ELF-1 (cell line): Measurements from ENCODE around the gene MYO18B.

Experiments
- DNase-seq: peaks from one replicate; pipeline ENCODE4 v3.0.0-alpha.2; 2016; ENCODE audit warnings: low read depth, low spot score

MYO18B gene

DNA sequence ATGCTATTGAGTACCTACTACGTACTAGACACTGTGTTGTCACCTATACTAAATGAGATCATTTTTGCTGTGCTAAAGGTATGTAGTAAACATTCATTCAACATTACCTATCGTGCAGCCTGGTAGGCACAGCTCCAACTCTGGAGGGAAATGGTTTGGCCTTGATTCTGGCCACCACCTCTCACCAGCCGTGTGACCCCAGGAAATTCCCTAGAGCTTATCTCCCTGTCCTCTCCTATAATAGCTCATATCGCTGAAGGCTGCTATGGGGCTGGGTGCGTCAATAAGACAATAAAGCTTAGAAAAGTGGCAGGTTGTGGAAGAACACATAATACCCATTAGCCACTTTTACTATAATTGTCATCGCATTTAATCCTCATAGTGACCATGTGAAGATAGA, 107.5 kb downstream of the MYO18B start:
- DNase-seq = no peak

DNA sequence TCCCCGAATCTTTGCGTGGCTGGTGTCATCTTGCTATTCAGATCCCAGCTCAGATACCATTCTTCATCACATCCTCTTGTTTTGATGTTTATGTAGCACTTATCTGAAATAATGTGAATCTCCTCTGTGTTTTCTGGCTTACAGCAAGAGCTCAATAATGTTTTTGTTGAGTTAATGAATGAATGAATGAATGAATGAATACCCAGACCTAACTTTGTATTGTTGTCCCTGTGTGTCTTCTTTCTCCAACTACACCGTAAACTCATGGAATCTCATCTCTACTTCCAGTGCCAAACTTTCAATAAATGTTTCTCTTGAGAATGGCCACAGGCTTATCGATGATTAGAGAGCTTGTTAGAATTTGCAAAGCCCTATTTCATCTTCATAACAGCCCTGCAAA, 110.2 kb downstream of the MYO18B start:
- DNase-seq = no peak

GRCh38 chr22:25853078-25853477, 111.1 kb downstream of the MYO18B start:
- no peak for DNase-seq

DNA sequence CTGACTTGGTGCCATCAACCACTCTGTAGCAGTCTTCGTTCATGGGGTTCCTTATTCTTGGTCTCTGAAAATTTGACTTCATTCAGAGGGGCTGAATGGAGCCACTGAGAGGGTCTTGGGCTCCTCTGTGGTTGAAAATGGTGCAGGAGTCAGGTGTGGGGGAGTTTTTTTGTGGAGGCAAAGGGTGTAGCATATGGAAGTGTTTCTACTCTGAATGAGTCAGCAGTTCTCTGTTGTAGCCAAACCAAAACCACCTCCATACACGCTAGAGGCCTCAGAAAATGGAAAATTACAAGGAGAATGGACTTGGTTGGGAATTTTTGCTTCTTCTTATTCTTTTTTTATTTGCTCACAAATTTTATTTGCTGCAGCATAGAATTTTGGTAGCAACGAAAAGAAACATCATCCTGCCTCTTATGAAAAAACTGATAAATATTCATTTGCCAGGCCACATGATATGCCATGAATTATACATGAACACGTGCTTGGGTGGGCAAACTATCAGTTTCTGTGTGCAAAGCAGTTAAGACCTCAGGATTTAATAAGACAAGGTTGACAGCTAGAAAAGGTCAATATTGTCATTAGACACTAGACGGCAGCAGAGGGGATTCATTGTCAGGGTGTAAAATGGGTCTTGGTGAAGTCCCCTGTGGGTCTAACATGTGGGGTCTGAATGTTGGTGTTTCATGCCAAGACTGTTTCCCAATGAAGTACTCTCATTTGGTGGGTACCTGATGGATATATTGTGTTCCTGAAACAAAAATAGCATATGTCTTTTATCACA, 111.7 kb downstream of the MYO18B start:
- no peak for DNase-seq

DNA sequence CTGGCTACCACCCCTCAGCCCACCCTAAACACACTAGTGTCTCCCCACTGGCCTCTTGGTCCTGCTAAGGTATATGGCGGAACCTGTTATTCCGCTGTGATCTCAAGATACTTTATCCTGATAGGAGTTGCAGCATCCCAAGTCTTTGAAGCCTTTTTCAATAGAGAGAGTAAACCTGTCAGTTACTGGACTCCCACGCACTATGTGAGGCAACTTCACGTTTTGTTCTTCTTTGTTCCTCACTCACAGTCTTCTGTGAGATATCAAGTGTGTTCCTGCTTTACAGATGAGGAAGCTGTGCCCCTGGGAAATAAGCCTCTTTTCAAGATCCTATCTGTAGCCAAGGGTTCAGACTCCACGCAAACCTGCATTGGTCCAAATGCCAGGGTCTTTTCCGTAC, 127.8 kb downstream of the MYO18B start:
- no peak for DNase-seq

DNA sequence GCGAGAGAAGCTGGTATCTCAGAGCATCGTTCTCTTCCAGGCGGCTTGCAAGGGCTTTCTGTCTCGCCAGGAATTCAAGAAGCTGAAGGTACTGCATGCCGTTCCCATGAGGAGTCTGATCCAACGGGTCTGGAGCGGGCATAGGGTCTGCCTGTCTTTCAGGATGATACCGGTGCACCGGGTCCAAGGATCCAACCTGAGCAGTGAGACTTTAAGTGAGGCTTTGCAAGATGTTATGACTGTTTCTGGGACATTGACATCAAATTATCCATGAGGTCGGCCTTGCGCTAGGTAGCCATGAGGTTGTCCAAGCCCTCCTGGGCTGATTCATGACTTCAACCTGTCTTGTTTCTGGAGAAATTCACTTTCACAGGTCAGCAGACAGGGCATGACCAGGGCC, 132.3 kb downstream of the MYO18B start:
- no peak for DNase-seq

DNA sequence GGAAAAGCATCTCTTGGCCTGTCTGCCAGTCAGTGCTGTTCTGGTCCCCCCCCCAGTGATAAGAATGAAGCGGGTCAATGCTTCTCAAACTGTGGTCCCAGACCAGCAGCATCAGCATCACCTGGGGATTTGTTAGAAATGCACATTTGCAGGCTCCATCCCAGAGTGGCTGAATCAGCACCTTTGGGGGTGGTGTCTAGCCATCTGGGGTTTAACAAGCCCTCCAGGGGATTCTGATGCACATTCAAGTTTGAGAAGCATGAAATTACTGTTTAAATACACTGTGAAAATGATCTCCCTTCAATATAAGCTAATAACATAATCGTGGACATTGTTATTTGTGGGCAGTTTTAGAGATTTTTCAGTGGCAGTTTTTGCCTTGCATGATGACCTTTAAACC, 133.5 kb downstream of the MYO18B start:
- no peak for DNase-seq

- DNase-seq = no peak
Measured at GRCh38 chr22:25876871-25877270, 134.9 kb downstream of the MYO18B start.

GRCh38 chr22:25878933-25879332, 136.9 kb downstream of the MYO18B start:
- DNase-seq = no peak

GRCh38 chr22:25880524-25880923, 138.5 kb downstream of the MYO18B start:
- no peak for DNase-seq

- DNase-seq = no peak
Measured at GRCh38 chr22:25881210-25881755, 139.3 kb downstream of the MYO18B start.

DNA sequence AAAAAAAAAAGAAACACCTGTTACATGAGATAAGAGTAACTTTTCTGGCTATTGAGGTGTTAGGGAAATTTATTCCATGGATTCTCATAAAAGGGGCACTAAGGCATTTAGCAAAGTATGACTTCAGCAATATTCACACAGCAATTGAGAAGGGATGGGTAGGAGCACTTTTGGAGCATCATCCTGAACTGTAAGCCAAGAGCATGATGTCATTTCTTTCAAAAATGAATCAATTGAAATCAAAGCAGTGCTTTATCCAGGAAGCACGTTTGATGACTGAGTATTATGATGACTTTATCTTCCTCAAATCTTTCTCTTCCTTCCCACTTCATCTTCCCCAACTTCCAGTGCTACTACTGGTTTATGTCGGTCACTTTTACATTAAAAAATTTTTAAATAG, 140.4 kb downstream of the MYO18B start:
- no peak for DNase-seq

GRCh38 chr22:25883482-25884033, 141.6 kb downstream of the MYO18B start:
- DNase-seq = no peak

DNA sequence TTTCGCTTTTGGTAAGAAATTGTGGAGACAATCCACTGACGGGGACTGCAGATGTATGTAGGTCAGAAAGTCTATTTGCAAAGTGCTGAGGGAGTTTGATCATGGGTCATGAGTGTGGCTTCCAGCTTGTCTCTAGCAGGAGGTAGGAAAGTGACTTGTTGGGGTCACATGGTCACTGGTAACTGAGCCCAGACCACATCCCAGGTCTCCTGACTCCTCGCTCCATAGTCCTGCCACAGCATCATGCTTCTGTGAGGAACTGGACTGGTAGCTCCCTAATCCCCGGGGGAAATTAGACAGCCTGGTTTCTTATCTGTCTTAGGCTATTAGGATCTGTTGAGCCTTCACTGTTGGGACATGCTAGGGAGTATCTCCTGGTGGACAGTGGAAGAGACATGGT, 142.1 kb downstream of the MYO18B start:
- no peak for DNase-seq

DNA sequence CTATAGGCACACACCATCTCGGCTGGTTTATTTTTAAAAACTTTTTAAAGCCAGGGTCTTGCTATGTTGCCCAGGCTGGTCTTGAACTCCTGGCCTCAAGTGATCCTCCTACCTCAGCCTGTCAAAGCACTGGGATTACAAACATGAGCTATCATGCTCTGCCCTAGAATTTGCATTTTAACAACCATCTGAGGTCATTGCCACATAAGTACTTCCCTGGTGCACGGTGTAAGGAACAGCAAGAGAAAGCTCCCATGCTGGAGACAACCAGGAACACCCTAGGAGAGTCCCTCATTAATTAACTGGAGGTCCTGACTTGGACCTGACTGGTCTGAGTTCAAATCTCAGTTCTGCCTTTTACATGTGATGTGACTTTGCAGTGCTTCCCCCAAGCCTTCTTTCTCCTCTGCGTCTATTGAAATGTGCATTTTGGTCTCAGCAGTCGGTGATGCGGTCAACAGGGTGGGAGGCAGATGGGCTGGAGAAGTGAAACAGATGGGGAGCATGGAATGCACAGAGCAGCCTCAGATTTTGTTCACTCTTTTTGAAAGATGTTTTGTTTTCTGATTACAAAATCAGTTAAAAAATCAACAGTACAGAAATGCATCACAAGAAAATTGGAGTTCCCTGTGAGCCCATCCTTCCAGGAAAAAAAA, 146.5 kb downstream of the MYO18B start:
- no peak for DNase-seq

- DNase-seq = no peak
Measured at GRCh38 chr22:25890651-25891050, 148.7 kb downstream of the MYO18B start.

GRCh38 chr22:25892678-25893077, 150.7 kb downstream of the MYO18B start:
- DNase-seq = no peak

- no peak for DNase-seq
Measured at GRCh38 chr22:25895678-25896077, 153.7 kb downstream of the MYO18B start.

- DNase-seq = no peak
Measured at GRCh38 chr22:25896098-25896497, 154.1 kb downstream of the MYO18B start.

GRCh38 chr22:25896592-25896991, 154.6 kb downstream of the MYO18B start:
- no peak for DNase-seq

- peak; percentile 11 for DNase-seq
Measured at GRCh38 chr22:25898707-25899365, 156.8 kb downstream of the MYO18B start.

GRCh38 chr22:25899566-25899965, 157.6 kb downstream of the MYO18B start:
- DNase-seq = no peak
